ENCODE measurements around the gene SVEP1. TPM values are rescaled to one million over a fixed set of nuclear protein-coding genes. Genes with fewer than 3 reads are reported as not detected.
"Not testable (repeated sequence)": the region's sequence is repeated elsewhere in the genome, so short reads cannot be mapped to it uniquely, and the experiment has no call there.

SVEP1 gene
- polyA plus RNA-seq, 1 experiment = 24.8 TPM

DNA sequence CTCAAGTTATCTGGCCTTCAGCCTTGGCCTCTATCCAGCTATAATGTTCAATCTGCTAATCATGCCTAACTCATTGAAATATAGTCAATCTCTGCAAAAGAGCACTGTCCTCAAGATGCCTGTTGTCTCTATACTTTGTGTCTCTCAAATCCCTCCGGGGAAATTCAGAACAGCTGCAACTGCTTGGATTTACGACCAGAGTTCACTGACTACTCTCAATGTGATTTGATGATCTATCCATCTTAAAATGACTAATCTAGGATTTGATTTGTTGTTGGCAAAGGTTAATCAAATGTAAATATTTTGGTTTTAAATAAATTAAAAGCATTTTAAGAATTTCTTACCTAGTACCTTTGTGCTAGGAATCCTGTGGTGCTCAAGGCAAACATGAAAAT, 40.9 kb downstream of the SVEP1 start:
- ChIA-PET CTCF (interaction anchor here (0.8 to 1.6 kb wide), 2 partner anchors 14 to 18 kb away, joined by 3 read pairs; no protein-coding TSS in a partner anchor), POLR2A (interaction anchor here (0.8 kb wide), 1 partner anchor 282 kb away, joined by 3 read pairs; the partner anchor contains the start of gene TXN)
- Histone ChIP-seq H3K36me3 (ENCODE audit: control insufficient read depth, insufficient read depth, low read length) (no peaks in the 10 kb centered on the region), H3K27me3 (ENCODE audit: control insufficient read depth, insufficient read depth, low read length) (no peaks in the 10 kb centered on the region), H3K4me3 (ENCODE audit: low read depth, low read length) (no peak overlapping the region)
- no peak for TF ChIP-seq CTCF (IDR thresholded peaks at IDR 0.05; ENCODE audit: insufficient read depth, low read depth, low read length)
- DNase-seq (ENCODE audit: low read depth) = no peak

DNA sequence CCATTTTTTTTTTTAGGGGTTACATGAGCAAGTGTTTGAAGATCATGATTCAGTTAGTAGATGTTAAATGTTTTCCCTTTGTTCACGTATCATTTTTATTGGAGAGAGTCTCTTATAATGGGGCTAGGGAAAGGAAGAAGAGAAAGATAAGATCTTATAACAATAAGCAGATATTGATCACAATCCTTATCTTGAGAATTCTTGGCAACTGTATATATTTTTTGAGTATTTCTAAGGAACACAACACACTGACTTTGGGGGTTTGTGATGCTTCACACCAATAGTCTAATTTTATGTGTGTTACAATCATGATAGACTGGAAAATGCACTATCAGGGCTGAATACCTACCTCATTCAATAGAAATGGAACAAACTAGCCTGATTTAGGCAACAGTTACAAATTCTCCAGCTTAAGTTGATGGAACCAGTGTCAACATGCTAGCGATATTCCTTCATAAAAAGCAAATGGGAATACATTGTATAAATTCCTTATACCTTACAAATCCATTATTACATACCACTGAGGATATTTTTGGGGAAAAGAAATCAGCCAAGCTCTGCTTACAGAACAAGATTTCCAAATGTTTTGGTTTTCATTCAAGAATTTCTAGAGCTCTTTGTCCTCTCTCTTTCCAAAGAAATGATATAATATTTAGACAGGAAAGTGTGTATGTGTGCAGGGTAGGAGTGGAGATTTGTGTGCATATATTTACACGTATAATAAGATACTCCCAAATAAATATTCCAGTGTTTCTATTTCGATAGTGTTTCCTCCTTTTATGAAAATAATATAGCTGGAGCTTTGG, 41.5 kb downstream of the SVEP1 start:
- Histone ChIP-seq H3K36me3 (ENCODE audit: control insufficient read depth, insufficient read depth, low read length) (no peaks in the 10 kb centered on the region), H3K27me3 (ENCODE audit: control insufficient read depth, insufficient read depth, low read length) (no peaks in the 10 kb centered on the region), H3K4me3 (ENCODE audit: low read depth, low read length) (no peak overlapping the region)
- CTCF ChIA-PET = interaction anchor here (0.7 to 0.8 kb wide), 2 partner anchors 17 to 73 kb away, joined by 3 read pairs; no protein-coding TSS in a partner anchor
- TF ChIP-seq CTCF (IDR thresholded peaks at IDR 0.05; ENCODE audit: insufficient read depth, low read depth, low read length) = no peak
- POLR2A ChIA-PET = interaction anchor here (0.6 to 0.8 kb wide), 3 partner anchors 42 to 947 kb away, joined by 3 read pairs; partner anchors contain the start of genes ECPAS, SVEP1 and TXN
- peak; percentile 77 for DNase-seq (ENCODE audit: low read depth)

DNA sequence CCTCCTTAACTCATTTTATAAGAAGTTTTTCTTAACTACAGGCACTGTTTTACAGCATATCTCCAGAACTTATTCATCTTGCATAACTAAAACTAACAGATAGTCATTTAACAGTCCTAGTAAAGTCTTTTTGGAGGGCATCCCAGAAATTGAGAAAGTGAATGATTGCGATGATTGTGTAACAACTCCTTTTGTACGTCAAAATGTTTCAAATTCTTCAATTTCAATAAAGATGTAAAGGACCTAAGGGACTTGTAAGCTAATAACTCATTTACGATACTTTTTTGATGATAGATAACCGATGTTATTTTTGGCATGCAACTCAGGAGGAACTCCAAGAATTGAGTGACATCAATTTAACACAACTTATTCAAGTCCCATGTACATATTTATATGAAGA, 42.7 kb downstream of the SVEP1 start:
- POLR2A ChIA-PET = interaction anchor here (0.6 to 0.7 kb wide), 2 partner anchors 14 to 17 kb away, joined by 3 read pairs; no protein-coding TSS in a partner anchor

GRCh38 chr9:110534162-110534561, 45.4 kb downstream of the SVEP1 start:
- CTCF ChIA-PET; POLR2A ChIA-PET; DNase-seq (ENCODE audit: low read depth): not testable (repeated sequence)

More for the DNA sequence above, 42.7 kb downstream of the SVEP1 start:
- CTCF ChIA-PET = interaction anchor here (1.0 kb wide), 1 partner anchor 20 kb away, joined by 3 read pairs; no protein-coding TSS in a partner anchor
- H3K4me3 ChIP-seq (ENCODE audit: low read depth, low read length) = no peak overlapping the region
- no peaks in the 10 kb centered on the region for H3K27me3 ChIP-seq (ENCODE audit: control insufficient read depth, insufficient read depth, low read length)
- peak; percentile 91 for DNase-seq (ENCODE audit: low read depth)
- H3K36me3 ChIP-seq (ENCODE audit: control insufficient read depth, insufficient read depth, low read length) = no peaks in the 10 kb centered on the region
- no peak for TF ChIP-seq CTCF (IDR thresholded peaks at IDR 0.05; ENCODE audit: insufficient read depth, low read depth, low read length)

GRCh38 chr9:110532908-110533665, 46.5 kb downstream of the SVEP1 start:
- Histone ChIP-seq H3K36me3 (ENCODE audit: control insufficient read depth, insufficient read depth, low read length) (no peaks in the 10 kb centered on the region), H3K27me3 (ENCODE audit: control insufficient read depth, insufficient read depth, low read length) (no peaks in the 10 kb centered on the region), H3K4me3 (ENCODE audit: low read depth, low read length) (no peak overlapping the region)
- POLR2A ChIA-PET = no interaction called here
- DNase-seq (ENCODE audit: low read depth) = no peak
- CTCF ChIA-PET = interaction anchor here (0.6 kb wide), 1 partner anchor 24 kb away, joined by 3 read pairs; no protein-coding TSS in a partner anchor
- no peak for TF ChIP-seq CTCF (IDR thresholded peaks at IDR 0.05; ENCODE audit: insufficient read depth, low read depth, low read length)

More at GRCh38 chr9:110534162-110534561, 45.4 kb downstream of the SVEP1 start:
- not testable (repeated sequence) for H3K4me3 ChIP-seq (ENCODE audit: low read depth, low read length); H3K27me3 ChIP-seq (ENCODE audit: control insufficient read depth, insufficient read depth, low read length); H3K36me3 ChIP-seq (ENCODE audit: control insufficient read depth, insufficient read depth, low read length)

All from BJ (cell line).